ENCODE results near the gene IKZF1. TPM values are rescaled to one million over a fixed set of nuclear protein-coding genes. Genes with fewer than 3 reads are reported as not detected.

Gene IKZF1
- total and polyA plus RNA-seq, 8 donors, result 0.70 to 8.1 (median 1.4) TPM

- no peak for DNase-seq
Measured at GRCh38 chr7:50448823-50449222, 144.3 kb downstream of the IKZF1 start.

GRCh38 chr7:50449501-50449880 is 145.0 kb downstream of the IKZF1 start:
- Histone ChIP-seq H3K4me3 (peak overlapping the region; percentile 44 to 85 (median 78)), H3K27me3 (no peaks in the 10 kb centered on the region), H3K4me1 (peaks cover 0 to 5% (median 0%) of the 10 kb centered on the region in 3 donors), H3K9me3 (no peaks in the 10 kb centered on the region), H3K36me3 (peaks cover 0 to 7% (median 4%) of the 10 kb centered on the region in 3 donors), H3K27ac (no peak overlapping the region)
- ATAC-seq, result no peak
- DNase-seq, result no peak
- intact Hi-C loops (cut with DNase I), result no loop called here
- no peak for FAIRE-seq
- WGBS, 2 donors, result 10% methylated on average over 5 of the region's 5 CpGs
- TF ChIP-seq CTCF (IDR thresholded peaks at IDR 0.05), result no peak

More at GRCh38 chr7:50448823-50449222, 144.3 kb downstream of the IKZF1 start:
- Histone ChIP-seq H3K36me3 (peaks cover 0 to 7% (median 4%) of the 10 kb centered on the region in 3 donors), H3K27me3 (no peaks in the 10 kb centered on the region), H3K27ac (no peak overlapping the region), H3K4me3 (no peak overlapping the region), H3K9me3 (no peaks in the 10 kb centered on the region), H3K4me1 (peaks cover 0 to 5% (median 0%) of the 10 kb centered on the region in 3 donors)
- intact Hi-C loops (cut with DNase I), result no loop called here
- no peak for TF ChIP-seq CTCF (IDR thresholded peaks at IDR 0.05)
- FAIRE-seq, result no peak
- no peak for ATAC-seq

GRCh38 chr7:50449881-50450589 is 145.5 kb downstream of the IKZF1 start, which contains the start of gene FIGNL1:
Gene FIGNL1 (minus strand): TSS chr7:50450350. CDS start chr7:50447287, 3,063 bp downstream.
- FAIRE-seq (no peak), ATAC-seq (peak; percentile 96 to 100 (median 99)), DNase-seq (peak; percentile 65 to 93 (median 82))
- TF ChIP-seq CTCF (IDR thresholded peaks at IDR 0.05), result no peak
- Histone ChIP-seq H3K36me3 (peaks cover 0 to 7% (median 4%) of the 10 kb centered on the region in 3 donors), H3K27me3 (no peaks in the 10 kb centered on the region), H3K4me1 (peaks cover 0 to 5% (median 0%) of the 10 kb centered on the region in 3 donors), H3K4me3 (peak within 1 kb of the TSS; percentile 44 to 85 (median 78)), H3K9me3 (no peaks in the 10 kb centered on the region), H3K27ac (peak within 1 kb of the TSS; percentile 39 to 67 (median 62))
- intact Hi-C loops (cut with DNase I), result no loop called here
- 1% methylated on average over 58 to 63 of the region's 63 CpGs for WGBS, 2 donors

- H3K4me3 ChIP-seq, result peak overlapping the region; percentile 44 to 85 (median 78)
- H3K36me3 ChIP-seq, result peaks cover 0 to 7% (median 4%) of the 10 kb centered on the region in 3 donors
- WGBS, 2 donors, result 6 to 19% methylated on average over 32 of the region's 32 CpGs
- ATAC-seq (peak; percentile 36 to 58 (median 52)), FAIRE-seq (no peak), DNase-seq (peak in 5 of 6 donors; percentile 11 to 73 (median 38))
- H3K9me3 ChIP-seq, result no peaks in the 10 kb centered on the region
- H3K27ac ChIP-seq, result peak overlapping the region; percentile 39 to 67 (median 62)
- no peak for TF ChIP-seq CTCF (IDR thresholded peaks at IDR 0.05)
- H3K4me1 ChIP-seq, result peaks cover 0 to 5% (median 0%) of the 10 kb centered on the region in 3 donors
- H3K27me3 ChIP-seq, result no peaks in the 10 kb centered on the region
- intact Hi-C loops (cut with DNase I), result no loop called here
Measured at GRCh38 chr7:50450590-50451032, 146.1 kb downstream of the IKZF1 start.

Other genes starting within 250 kb of the IKZF1 start
- gene ZPBP, start 211.5 kb upstream of the IKZF1 start, total RNA-seq, result under 1 TPM in 4 of 6 donors, not detected in 2; 0.12 to 0.38 (median 0.17) TPM
- gene ZPBP, start 211.5 kb upstream of the IKZF1 start, polyA plus RNA-seq, result under 1 TPM in 1 of 2 donors, not detected in 1; 0.33 TPM
- gene FIGNL1, start 145.6 kb downstream of the IKZF1 start, total RNA-seq, result 1 to 10 TPM; 1.3 to 3.5 (median 2.4) TPM
- gene FIGNL1, start 145.6 kb downstream of the IKZF1 start, polyA plus RNA-seq, result 1 to 10 TPM; 2.9 to 4.1 TPM